ENCODE data around the gene PFDN6. TPM values are rescaled to one million over a fixed set of nuclear protein-coding genes. Genes with fewer than 3 reads are reported as not detected.

Gene PFDN6
- total RNA-seq, 2 donors from 2014 or later = 29.1 to 31.0 TPM

DNA sequence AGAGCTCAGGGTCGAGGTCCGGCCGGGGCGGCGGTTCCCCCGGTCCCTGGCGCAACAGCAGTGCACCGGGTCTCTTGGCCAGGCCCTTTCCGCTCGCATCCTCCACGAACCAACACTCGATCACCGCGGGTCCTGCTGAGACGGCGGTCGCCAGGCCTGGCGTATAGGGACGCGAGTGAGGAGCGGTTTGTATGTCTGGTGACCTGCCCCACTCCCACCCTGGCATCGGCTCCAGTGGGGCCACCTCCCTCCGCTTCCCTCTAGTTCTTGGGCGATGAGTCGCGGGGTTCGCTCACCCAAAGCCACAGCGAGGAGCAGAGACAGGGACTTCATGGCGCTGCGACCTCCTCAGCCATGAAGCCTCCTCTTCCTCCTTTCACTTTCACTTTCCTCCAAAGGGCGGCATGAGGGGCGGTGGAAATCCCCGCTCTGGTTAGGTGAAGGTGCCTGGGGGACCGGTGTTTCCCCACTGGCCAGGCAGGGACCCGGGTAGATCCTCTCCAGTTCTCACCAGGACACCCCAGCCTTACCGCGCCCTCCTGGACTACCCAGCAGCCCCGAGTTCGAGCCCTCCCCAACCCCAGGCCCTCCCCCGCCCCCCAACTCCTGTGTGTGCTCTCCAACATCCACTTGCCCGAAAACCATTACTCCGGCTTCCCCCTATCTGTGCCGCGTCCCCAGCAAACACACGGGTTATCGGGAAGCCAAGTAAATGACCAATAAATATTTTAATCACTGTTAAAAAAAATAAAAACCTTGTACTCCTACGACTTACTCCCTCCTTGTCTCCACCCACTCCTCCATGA, 24.5 kb downstream of the PFDN6 start, which contains the start of gene TAPBP:
Gene TAPBP (minus strand): TSS at position 370 of the 806 bp plus-strand sequence. CDS start 37 bp downstream, at position 333.
- intact Hi-C loops (cut with DNase I) = no loop called here
- DNase-seq (ENCODE audit: low spot score) = peak; percentile 87

DNA sequence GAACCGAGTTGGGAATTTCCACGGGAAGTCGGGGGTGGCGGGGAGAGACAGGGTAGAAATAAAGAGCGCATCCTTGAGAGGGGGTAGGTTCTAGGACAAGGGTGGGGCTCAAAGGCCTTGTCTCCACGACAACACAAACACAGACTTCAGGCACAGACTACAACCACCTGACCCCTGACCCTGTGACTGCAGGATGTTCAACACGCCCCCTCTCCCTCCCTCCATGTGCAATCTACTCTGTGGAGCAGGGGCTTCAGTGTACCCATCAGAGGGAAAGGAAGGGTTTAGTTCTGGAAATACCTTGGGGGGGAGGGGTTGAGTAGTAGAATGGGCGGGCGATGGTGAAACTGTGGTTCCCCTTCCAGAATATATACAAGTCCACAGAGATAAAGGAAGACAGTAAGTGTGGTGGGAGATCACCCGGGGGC, 25.1 kb downstream of the PFDN6 start:
- DNase-seq (ENCODE audit: low spot score) = peak; percentile 88
- intact Hi-C loops (cut with DNase I) = no loop called here

DNA sequence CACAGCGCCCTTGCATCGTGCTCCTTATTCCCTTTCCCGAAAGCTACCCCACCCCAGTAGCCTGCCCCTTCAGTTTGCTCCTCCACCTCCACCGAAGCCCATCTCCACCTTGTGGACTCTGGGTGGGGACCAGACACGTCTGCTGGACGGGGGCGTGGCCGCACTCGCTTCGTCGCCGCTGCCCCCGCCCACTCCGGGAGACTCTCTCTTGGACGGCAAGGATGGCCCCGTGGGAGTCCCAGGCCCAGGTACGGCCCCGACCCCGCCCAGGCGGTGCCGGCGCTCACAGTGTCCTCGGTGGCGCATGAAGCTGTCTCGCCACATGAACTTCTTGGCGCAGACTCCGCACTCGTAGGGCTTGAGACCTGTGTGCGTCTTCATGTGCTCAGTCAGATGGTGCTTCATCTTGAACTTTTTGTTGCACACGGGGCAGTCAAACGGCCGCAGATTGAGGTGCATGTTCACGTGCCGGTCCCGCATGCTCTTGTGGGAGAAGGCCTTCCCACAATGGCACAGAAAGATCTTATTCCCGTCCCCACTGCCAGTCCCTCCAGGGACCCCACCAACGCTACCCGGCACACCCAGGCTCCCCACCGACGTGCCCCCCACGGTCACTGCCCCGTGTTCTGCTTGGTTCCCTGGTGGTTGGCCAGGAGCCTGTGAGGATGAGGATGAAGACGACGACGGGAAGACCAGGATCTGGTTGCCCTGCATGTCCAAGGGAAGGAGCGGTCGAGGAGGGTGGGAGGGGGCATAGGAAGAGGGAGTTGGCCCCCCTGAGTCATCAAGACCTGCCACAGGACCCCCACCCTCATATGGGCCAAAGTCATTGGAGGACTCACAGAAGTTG, 25.8 kb downstream of the PFDN6 start:
- intact Hi-C loops (cut with DNase I) = no loop called here
- DNase-seq (ENCODE audit: low spot score) = peak; percentile 84

DNA sequence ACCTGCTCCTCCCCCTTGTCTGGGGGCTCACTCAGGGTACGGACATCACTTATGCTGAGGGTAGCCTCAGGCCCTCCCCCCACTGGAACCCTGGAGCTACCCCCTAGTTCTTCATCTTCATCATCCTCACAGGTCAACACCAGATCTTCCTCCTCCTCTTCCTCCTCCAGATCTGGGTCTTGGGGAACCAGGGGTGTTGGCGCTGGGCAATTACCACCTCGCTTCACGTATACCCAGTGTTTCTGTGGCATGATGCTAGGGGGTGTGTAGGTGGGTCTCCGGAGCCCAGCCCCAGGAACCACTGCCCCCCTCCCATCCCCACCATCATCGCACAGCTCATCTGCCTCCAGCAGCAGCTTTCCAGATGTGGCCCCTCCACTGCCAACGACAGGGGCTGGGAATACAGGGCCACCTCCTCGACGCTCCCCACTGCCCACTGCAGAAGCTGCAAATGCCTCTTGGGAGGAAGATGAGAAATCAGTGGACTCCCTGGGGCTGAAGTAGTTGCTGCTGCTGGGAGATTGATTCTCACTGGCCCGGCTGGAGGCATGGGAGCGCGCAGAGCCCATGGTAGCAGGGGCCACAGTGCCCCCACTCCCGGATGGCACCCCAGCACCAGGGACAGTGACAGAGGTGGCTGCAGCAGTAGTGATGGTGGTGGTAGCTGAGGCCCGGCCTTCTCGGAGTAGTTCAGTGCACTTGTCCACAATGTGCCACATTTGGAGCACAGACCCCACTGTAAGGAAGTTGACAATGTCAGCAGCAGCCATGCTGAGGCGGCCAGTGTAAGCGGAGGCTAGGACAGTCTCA, 26.6 kb downstream of the PFDN6 start:
- peak; percentile 77 for DNase-seq (ENCODE audit: low spot score)
- intact Hi-C loops (cut with DNase I) = no loop called here

DNA sequence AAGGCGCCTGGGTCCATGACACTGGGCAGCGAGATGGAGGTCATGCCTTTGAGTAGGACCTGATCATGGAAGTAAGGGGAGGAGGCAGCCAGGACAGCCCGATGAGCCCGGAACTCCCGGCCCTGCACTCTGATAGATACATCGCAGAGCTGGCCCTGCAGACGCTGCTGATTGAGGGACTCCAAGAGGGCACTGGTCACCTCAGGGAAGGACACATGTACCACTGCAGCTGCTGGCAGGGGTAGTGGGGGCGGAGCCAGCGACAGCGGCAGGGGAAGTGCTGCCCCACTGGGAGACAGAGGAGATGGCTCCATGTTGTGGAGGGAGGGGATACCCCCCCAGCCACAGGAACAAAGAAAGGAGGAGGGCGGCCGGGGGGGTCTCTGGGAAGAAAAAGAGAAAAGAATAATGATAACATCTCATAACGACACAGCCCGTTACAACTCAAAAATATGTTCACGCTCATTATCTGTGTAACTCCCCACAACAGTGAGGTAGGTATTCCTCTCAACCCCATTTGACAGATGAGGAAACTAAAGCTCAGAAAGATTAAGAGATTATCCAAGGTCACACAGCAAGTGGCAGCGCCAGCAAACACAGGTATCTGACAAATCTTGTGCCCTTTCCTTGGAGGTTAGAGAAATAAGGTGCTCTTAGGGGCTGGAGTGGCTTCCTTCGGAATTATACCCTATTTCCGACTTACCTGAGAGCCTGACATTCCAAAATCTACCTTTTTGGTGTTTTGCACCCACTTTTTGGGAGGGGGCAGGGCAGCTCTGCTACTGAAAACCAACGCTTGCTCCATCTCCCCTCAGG, 27.4 kb downstream of the PFDN6 start:
- DNase-seq (ENCODE audit: low spot score) = no peak
- intact Hi-C loops (cut with DNase I) = no loop called here

DNA sequence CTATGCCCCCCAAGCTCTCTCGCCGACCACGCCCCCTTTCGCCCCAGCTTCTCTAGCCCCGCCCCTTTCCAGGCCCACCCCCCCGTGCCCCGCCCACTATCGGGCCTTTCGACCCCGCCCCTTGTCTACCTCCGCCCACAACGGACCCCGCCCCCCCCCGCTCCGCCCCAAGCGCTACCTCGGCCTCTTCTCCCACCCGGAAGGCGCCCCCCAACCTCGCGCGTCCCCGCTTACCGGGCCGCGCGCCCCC, 27.9 kb downstream of the PFDN6 start:
- intact Hi-C loops (cut with DNase I) = no loop called here
- peak; percentile 88 for DNase-seq (ENCODE audit: low spot score)

DNA sequence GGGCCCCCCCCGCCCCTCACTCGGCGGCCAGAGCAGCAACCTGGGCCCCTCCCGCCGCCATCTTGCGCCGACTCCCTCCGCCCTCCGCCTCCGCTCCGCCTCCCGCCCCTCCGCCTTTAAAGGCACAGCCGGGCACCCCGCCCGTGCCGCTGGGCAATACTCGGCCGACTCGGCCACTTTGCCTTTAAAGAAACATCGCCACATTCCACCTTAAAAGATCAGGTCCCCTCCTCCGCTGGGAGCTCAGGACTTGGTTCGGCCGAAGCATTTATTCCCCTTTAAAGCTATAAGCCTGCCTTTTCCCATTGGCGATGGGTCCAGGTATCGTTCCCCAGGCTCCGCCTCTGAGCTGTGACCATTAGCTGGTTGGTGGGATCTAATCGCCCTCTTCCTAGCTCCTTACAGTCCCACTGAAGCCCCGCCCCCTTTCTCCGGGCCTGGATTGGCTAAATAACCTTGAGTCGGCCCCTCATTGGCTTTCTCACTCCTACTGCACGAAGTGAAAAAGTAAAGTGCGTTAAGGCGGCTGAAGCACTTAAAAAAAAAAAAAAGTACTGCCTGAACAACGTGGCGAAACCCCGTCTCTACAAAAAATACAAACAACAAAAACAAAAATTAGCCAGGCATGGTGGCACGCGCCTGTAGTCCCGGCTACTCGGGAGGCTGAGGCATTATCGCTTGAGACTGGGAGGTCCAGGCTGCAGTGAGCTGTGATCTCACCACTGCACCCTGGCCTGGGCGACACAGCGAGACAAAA, 28.4 kb downstream of the PFDN6 start, which contains the start of gene ZBTB22:
Gene ZBTB22 (minus strand): TSS at position 76 of the 757 bp plus-strand sequence. CDS start 828 bp downstream, outside the sequence.
- peak; percentile 99 for DNase-seq (ENCODE audit: low spot score)
- intact Hi-C loops (cut with DNase I) = no loop called here

DNA sequence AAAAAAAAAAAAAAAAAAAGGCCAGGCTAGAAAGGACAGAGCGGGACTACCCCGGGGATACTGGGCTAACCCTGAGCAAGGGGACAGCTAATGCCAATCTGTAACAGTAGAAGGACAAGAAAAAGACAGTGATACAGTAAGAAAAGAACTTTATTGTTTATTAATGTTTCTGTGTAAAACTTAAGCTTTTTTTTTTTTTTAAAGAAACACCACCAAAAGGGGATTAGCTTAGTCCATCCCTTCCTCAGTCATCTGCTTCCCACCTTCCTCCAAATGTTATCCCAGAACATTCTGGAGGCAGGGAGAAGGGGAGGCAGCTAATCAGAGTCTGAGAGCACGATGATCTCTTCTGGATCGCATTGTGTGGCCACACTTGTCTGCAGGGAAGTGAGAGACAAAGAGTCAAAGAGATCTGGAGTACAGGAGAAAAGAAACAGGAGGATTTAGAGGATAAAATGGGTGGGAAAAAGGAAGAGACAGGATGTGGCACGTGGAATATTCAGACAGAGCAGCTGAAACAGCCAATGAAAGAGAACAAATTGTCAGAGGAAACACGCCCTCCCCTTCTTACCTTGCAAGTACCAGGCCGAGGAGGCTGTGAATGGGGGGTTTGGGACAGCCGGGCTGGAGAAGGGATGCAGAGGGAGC, 29.1 kb downstream of the PFDN6 start:
- intact Hi-C loops (cut with DNase I) = no loop called here
- no peak for DNase-seq (ENCODE audit: low spot score)

DNA sequence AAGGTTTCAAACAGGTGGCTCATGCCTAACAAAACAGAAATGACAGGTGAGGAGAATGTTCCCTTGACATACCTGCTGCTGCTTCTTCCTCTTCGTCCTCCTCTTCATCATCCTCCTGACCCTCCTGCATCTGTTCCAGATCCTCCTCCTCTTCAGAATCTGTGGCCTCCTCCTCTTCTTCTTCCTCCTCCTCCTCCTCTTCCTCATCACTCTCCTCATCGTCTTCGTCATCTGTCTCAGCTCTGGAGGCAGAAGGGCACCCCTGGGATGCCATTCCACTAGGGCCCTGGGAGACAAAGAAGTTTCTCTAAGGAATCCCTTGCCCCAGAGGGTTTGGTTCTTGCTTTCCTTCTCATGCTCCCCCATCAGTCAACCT, 30.5 kb downstream of the PFDN6 start:
- DNase-seq (ENCODE audit: low spot score) = no peak
- intact Hi-C loops (cut with DNase I) = no loop called here

DNA sequence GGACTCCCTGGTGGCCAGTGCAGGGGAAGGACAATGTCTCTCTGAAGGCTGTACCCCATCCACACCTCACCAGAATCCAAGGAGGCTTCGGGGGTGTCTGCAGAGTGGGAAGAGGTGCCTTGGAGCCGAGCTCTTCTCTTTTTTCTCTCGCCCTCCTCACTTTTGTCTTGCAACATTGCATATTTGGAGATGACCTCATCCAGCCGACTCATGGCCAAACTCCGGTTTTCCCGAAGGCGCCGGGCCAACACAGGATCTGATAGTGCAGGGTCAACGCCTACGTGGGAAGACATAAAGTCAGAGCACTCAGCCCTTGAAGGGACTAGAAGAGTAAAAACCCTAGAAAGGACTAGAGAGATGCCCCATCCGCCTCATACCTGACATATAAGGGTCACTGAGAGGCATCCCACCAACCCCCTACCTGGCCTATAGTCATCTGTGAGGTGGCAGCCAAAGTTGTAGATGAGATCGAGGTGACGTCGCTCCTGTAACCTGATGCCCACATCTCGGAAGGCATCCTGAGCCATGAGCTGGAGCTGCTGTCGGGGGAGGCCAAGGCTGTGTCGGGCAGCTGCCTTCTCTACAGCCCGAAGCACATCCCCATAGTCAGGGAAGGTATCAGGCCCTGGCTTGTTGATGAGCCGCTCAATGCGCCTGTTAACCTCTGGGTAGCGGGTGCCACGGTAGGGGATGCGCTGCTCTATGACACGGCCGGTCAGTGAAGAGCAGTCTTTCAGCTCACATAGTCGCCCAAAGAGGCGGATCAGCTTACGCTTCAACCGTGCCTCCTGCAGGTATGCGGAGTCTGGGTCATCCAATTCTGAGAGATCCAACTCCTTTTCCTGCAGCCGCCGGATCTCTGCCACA, 31.1 kb downstream of the PFDN6 start:
- peak; percentile 92 for DNase-seq (ENCODE audit: low spot score)
- intact Hi-C loops (cut with DNase I) = no loop called here

DNA sequence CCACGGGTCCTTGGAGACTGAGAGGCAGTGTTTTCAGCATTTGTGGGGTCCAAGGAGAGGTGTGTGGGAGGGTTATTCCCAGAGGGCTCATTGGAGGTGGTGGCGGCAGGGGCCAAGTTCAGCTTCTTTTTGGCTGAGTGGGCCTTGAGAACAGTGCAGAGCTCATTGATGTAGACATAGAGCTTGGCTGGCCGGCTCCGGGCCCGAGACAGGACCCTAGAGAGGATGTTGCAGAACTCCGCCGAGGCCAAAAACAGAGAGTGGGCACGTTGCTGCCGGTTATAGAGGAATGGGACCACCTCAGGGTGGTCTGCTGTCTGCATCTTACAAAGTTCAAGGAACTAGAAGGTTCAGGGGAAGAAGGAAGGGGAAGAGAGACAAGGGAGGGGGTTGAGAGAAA, 31.8 kb downstream of the PFDN6 start:
- no peak for DNase-seq (ENCODE audit: low spot score)
- intact Hi-C loops (cut with DNase I) = no loop called here

DNA sequence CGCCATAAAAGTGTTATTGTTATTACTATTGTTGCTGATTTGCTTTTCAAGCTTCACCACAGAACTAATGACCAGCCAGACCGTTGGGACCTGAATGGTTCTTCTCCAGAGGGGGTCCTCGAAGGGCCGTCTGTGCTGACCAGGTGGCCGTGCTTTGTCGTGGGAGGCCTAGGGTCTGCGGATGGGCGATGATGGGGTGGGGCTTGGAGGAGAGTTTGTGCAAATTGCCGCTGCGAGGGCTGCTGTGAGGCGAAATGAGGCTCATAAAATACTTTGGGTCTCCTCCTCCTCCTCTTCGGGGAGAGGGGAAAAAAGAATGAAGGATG, 34.2 kb downstream of the PFDN6 start:
- intact Hi-C loops (cut with DNase I) = no loop called here
- DNase-seq (ENCODE audit: low spot score) = no peak

DNA sequence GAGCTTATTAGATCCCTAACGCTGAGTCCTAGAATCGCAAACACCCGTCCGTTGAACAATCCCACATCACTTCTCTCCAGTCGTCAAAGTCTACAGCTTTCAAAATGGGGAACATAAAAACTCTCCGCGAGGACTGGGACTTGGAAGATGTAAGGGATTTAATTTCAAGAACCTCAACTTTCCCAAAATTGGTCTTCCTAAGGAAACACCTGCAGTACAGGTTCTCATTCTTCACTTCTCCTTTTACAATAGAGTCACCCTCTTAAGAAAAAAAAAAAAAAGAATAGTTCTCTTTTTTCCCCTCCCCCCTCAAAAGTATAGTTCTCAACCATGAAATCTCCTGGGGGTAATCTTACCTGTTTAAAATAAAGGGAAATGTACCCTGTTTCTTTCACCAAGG, 34.7 kb downstream of the PFDN6 start:
- DNase-seq (ENCODE audit: low spot score) = no peak
- intact Hi-C loops (cut with DNase I) = no loop called here

DNA sequence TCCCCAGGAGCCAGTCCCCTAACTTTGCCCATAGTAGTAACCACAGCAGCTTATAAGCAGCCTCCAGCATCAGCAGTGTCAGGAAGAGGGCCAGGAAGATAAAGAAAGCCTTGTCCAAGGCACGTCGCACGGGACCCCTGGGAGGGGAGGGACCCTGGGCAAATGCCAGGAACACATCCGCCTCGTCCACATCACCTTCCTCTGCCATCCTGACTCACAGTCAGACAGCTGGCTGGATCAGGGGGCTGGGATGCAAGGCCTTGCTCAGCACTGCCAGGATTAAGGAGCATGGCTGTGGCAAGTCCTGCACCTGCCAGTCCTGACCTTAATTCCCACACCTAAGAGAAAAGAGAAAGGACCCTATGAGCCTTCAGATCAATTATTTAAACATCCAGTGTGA, 39.7 kb downstream of the PFDN6 start:
- DNase-seq (ENCODE audit: low spot score) = no peak
- intact Hi-C loops (cut with DNase I) = no loop called here

DNA sequence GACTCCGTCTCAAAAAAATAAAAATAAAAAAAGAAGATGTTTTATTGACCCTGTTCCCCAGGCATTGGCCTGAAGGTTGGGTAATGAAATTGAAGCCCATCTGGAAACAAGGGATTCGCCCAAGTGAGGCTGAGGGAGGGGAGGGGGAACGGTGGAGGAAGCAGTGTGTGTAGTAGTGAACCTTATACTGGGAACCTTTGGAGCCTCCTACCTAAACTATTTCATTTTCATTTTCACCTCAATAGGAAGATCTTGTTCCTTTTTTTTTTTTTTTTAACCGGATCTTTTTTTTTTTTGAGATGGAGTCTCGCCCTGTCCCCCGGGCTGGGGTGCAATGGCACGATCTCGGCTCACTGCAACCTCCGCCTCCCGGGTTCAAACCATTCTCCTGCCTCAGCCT, 41.3 kb downstream of the PFDN6 start:
- intact Hi-C loops (cut with DNase I) = no loop called here
- no peak for DNase-seq (ENCODE audit: low spot score)

DNA sequence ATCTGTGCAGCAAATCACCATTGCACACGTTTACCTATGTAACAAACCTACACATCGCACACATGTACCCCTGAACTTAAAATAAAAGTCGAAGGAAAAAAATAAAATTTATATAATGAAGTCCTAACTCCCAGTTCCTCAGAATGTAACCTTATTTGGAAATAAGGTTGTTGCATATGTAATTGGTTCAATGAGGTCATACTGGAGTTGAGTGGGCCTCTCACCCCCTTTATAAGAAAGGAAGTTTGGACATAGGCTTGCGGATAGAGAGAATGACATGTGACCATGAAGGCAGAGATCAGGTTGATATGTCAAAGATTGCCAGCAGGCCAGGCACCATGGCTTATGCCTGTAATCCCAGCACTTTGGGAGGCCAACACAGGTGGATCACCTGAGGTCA, 44.3 kb downstream of the PFDN6 start:
- DNase-seq (ENCODE audit: low spot score) = no peak
- intact Hi-C loops (cut with DNase I) = no loop called here

DNA sequence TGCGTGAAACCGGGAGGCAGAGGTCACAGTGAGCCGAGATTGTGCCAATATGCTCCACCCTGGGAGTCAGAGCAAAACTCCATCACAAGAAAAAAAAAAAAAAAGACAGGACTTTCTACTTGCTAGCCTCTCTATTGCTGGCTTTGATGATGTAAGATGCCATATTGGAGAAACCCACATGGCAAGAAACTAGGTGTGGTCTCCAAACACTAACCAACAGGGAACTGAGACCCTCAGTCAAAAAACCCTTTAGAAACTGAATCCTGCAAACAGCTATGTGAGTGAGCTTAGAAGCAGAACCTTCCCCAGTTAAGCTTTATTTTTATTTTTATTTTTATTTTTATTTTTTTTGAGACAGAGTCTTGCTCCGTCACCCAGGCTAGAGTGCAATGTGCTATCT, 46.5 kb downstream of the PFDN6 start:
- intact Hi-C loops (cut with DNase I) = no loop called here
- DNase-seq (ENCODE audit: low spot score) = no peak

All from posterior vena cava (tissue), 2 donors.